Mammary epithelial cell (primary cell): Measurements from ENCODE around the gene IL6ST.

ENCODE experiments used
- EZH2 ChIP-seq: IDR thresholded peaks from 2 replicates; pipeline ENCODE4 v1.6.1; 2012; ENCODE audit warnings: low read length, inconsistent platforms, borderline replicate concordance
- TF ChIP-seq, protein P1 (sequence below), 2 donors: IDR thresholded peaks in 1 of 2; conservative IDR thresholded peaks in 1 of 2; 2 replicates each; pipeline ENCODE4 v1.5.1; 2011 to 2012; ENCODE audit warnings: inconsistent platforms in 2 of 2, low read length in 2 of 2, mild to moderate bottlenecking in 2 of 2, control low read depth in 1 of 2, low read depth in 1 of 2; ENCODE audit not compliant: insufficient read depth in 1 of 2; ENCODE audit errors: extremely low read depth in 1 of 2

GRCh38 chr5:56018832-56019231 lies 24.1 kb upstream of the IL6ST start:
- TF ChIP-seq, protein P1, sequence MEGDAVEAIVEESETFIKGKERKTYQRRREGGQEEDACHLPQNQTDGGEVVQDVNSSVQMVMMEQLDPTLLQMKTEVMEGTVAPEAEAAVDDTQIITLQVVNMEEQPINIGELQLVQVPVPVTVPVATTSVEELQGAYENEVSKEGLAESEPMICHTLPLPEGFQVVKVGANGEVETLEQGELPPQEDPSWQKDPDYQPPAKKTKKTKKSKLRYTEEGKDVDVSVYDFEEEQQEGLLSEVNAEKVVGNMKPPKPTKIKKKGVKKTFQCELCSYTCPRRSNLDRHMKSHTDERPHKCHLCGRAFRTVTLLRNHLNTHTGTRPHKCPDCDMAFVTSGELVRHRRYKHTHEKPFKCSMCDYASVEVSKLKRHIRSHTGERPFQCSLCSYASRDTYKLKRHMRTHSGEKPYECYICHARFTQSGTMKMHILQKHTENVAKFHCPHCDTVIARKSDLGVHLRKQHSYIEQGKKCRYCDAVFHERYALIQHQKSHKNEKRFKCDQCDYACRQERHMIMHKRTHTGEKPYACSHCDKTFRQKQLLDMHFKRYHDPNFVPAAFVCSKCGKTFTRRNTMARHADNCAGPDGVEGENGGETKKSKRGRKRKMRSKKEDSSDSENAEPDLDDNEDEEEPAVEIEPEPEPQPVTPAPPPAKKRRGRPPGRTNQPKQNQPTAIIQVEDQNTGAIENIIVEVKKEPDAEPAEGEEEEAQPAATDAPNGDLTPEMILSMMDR (conservative IDR thresholded peaks at IDR 0.05 in 1 of 2, IDR thresholded peaks at IDR 0.05 in 1 of 2; ENCODE audit: extremely low read depth in 1 of 2, insufficient read depth in 1 of 2, low read depth in 1 of 2, low read length in 2 of 2) = no peak
- no peak for TF ChIP-seq EZH2
